OCI-LY7 (cell line): ENCODE measurements around the gene PUDP.

ENCODE experiments used
- EZH2phosphoT487 ChIP-seq: fragments of 200-600 bp; sonication (generic); IDR thresholded peaks from 2 replicates; pipeline ENCODE4 v1.6.1; 2018; ENCODE audit warnings: low read depth, borderline replicate concordance, mild to moderate bottlenecking, mixed run types, antibody characterized with exemption, low read length, moderate library complexity, mixed read lengths
- TF ChIP-seq, protein P1 (sequence below): fragments of 200-600 bp; sonication (generic); conservative IDR thresholded peaks from 2 replicates; pipeline ENCODE4 v1.5.1; 2014; ENCODE audit warnings: mild to moderate bottlenecking, antibody characterized with exemption, low read length, moderate library complexity, mixed read lengths

DNA sequence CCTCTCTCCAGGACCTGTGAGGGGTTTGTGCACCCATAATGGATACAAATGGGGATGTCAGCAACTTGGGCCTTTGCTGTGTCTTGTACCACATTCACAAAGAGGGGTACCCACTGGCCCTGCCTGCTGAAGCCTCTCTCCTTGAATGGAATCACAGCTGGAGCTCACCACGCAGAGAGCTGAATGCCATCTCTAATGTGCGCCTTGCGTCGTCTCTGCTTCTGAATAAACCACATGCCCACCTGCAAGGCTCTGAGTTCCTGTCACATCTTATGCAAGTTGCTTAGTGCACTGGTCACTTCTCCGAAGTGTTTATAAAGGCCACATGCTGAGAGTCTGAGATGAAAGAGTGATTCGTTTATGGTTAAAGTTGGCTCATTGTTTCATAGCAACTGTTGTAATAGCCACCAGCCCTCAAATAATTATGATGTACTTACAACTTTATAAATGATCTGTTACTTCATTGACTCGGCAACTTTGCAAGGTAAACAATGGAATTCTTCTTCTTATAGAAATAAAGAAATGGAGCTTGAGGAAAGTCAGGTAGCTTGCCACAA lies 6.2 kb upstream of the PUDP start:
- TF ChIP-seq, protein P1, sequence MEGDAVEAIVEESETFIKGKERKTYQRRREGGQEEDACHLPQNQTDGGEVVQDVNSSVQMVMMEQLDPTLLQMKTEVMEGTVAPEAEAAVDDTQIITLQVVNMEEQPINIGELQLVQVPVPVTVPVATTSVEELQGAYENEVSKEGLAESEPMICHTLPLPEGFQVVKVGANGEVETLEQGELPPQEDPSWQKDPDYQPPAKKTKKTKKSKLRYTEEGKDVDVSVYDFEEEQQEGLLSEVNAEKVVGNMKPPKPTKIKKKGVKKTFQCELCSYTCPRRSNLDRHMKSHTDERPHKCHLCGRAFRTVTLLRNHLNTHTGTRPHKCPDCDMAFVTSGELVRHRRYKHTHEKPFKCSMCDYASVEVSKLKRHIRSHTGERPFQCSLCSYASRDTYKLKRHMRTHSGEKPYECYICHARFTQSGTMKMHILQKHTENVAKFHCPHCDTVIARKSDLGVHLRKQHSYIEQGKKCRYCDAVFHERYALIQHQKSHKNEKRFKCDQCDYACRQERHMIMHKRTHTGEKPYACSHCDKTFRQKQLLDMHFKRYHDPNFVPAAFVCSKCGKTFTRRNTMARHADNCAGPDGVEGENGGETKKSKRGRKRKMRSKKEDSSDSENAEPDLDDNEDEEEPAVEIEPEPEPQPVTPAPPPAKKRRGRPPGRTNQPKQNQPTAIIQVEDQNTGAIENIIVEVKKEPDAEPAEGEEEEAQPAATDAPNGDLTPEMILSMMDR = no peak
- no peak for TF ChIP-seq EZH2phosphoT487
